ENCODE data around the gene GGNBP2.

- TF ChIP-seq POLR2A (IDR thresholded peaks at IDR 0.05) (no peak), CTCF (IDR thresholded peaks at IDR 0.05) (no peak)
Measured at GRCh38 chr17:36612323-36612722, 67.6 kb downstream of the GGNBP2 start.
